Astrocyte of the spinal cord (primary cell): ENCODE results near the gene DRC7.
"Not testable (repeated sequence)": the region's sequence is repeated elsewhere in the genome, so short reads cannot be mapped to it uniquely, and the experiment has no call there.

Experiments
- DNase-seq: peaks from one replicate; pipeline ENCODE4 v3.0.0; 2011; ENCODE audit warnings: low read depth, low spot score
- H3K4me3 ChIP-seq: 2 replicates; pipeline ENCODE4 v1.5.1; 2011; ENCODE audit warnings: low read depth, mild to moderate bottlenecking, low read length, moderate library complexity
- CTCF ChIP-seq: IDR thresholded peaks from 2 replicates; pipeline ENCODE4 v1.5.1; 2012; ENCODE audit warnings: low read depth, mild to moderate bottlenecking, low read length, inconsistent platforms
- in situ Hi-C: cut with HindIII; loops from 2 replicates; pipeline ENCODE4 v1.10.0; 2017; ENCODE audit warnings: low sequenced_read_pairs

The DRC7 gene

GRCh38 chr16:57729182-57729484 is 34.5 kb downstream of the DRC7 start:
- H3K4me3 ChIP-seq, result no peak overlapping the region
- no peak for TF ChIP-seq CTCF
- in situ Hi-C loops, result no loop called here
- no peak for DNase-seq

GRCh38 chr16:57729852-57730251 is 35.2 kb downstream of the DRC7 start:
- DNase-seq, H3K4me3 ChIP-seq, in situ Hi-C loops: not testable (repeated sequence)

- no peak for DNase-seq
- H3K4me3 ChIP-seq, result no peak overlapping the region
- in situ Hi-C loops, result no loop called here
- TF ChIP-seq CTCF, result no peak
Observed at GRCh38 chr16:57730771-57731730, 36.4 kb downstream of the DRC7 start.

GRCh38 chr16:57732037-57732436 is 37.4 kb downstream of the DRC7 start:
- no peak for DNase-seq
- H3K4me3 ChIP-seq, result no peak overlapping the region
- in situ Hi-C loops, result no loop called here
- TF ChIP-seq CTCF, result no peak

- no peak for TF ChIP-seq CTCF
- H3K4me3 ChIP-seq, result no peak overlapping the region
- DNase-seq, result no peak
- in situ Hi-C loops, result no loop called here
Observed at GRCh38 chr16:57732714-57733113, 38.1 kb downstream of the DRC7 start.

GRCh38 chr16:57734308-57734924 is 39.8 kb downstream of the DRC7 start:
- in situ Hi-C loops, result no loop called here
- no peak for TF ChIP-seq CTCF
- DNase-seq, result no peak
- H3K4me3 ChIP-seq, result peak overlapping the region; percentile 80
